GM18519 (cell line): Measurements from ENCODE around the gene RPTOR.
"Not testable (repeated sequence)": the region's sequence is repeated elsewhere in the genome, so short reads cannot be mapped to it uniquely, and the experiment has no call there.

Experiments used
- ATAC-seq: cut with Tn5 transposase; IDR thresholded peaks from one replicate; pipeline ENCODE4 v1.9.1; 2021; ENCODE audit warnings: mild to moderate bottlenecking, moderate library complexity; ENCODE audit not compliant: unreplicated experiment, low FRiP score

RPTOR gene, protein sequence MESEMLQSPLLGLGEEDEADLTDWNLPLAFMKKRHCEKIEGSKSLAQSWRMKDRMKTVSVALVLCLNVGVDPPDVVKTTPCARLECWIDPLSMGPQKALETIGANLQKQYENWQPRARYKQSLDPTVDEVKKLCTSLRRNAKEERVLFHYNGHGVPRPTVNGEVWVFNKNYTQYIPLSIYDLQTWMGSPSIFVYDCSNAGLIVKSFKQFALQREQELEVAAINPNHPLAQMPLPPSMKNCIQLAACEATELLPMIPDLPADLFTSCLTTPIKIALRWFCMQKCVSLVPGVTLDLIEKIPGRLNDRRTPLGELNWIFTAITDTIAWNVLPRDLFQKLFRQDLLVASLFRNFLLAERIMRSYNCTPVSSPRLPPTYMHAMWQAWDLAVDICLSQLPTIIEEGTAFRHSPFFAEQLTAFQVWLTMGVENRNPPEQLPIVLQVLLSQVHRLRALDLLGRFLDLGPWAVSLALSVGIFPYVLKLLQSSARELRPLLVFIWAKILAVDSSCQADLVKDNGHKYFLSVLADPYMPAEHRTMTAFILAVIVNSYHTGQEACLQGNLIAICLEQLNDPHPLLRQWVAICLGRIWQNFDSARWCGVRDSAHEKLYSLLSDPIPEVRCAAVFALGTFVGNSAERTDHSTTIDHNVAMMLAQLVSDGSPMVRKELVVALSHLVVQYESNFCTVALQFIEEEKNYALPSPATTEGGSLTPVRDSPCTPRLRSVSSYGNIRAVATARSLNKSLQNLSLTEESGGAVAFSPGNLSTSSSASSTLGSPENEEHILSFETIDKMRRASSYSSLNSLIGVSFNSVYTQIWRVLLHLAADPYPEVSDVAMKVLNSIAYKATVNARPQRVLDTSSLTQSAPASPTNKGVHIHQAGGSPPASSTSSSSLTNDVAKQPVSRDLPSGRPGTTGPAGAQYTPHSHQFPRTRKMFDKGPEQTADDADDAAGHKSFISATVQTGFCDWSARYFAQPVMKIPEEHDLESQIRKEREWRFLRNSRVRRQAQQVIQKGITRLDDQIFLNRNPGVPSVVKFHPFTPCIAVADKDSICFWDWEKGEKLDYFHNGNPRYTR (N-terminal part only)

DNA sequence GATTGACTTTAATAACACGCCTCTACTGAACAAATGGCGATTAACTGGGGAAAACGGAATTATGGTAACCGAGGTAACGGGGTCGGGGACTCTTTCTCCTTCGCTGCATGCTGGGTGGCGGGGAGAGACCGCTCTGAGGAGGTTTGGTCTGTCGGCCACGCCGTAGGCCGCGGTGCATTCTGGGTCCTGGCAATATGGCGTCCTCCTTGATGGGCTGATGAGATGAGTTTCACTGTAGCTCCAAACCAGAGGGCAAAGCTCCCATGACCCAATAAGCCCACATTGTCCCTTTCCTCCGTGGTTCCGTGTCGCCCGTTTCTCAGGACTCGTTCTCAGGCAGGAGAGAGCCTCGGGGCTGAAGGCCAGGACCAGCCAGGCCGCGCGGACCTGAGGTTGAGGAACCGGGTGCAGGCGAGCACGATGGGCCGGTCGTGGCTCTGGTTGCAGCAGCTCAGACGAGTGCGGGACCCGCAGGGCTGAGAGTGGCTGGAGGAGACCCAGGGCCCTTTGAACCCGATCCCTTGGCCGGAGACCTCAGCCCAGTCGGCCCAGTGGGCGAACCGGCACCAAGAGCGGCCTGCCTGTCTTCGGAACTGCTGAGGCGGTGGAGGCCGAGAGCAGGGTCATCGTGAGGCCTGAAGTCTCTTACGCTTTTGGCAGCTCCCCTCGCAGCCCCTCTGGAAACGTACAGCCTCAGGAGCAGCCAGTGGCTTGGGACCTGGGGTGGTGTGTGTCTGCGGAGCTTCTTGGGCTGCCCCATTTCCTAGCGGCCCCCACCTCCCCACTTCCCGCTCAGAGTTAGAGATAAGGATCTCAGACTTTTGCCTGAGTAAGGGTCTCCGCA, at the start of gene RPTOR:
Gene RPTOR (plus strand): TSS at position 184 of the 844 bp plus-strand sequence. CDS start 792 bp downstream, outside the sequence.
- ATAC-seq, result no peak

DNA sequence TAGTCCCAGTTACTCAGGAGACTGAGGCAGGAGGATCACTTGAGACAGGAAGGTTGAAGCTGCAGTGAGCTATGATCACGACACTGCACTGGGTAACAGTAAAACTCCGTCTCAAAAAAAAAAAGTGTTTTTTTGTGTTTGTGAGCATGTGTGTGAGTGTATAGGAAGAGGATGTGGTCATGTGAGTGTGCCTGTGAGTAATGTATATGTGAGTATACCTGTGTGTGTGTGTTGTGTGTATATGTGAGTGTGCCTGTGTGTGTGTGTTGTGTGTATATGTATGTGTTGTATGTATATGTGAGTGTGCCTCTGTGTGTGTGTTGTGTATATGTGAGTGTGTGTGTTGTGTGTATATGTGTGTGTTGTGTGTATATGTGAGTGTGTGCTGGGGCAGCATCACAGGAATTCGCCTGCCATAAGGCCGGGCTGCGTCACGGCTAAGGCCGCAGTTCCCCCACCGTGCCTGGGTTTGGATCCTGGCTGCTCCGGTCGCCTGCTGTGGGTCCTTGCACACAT, 46.9 kb upstream of the RPTOR start:
- ATAC-seq, result no peak

DNA sequence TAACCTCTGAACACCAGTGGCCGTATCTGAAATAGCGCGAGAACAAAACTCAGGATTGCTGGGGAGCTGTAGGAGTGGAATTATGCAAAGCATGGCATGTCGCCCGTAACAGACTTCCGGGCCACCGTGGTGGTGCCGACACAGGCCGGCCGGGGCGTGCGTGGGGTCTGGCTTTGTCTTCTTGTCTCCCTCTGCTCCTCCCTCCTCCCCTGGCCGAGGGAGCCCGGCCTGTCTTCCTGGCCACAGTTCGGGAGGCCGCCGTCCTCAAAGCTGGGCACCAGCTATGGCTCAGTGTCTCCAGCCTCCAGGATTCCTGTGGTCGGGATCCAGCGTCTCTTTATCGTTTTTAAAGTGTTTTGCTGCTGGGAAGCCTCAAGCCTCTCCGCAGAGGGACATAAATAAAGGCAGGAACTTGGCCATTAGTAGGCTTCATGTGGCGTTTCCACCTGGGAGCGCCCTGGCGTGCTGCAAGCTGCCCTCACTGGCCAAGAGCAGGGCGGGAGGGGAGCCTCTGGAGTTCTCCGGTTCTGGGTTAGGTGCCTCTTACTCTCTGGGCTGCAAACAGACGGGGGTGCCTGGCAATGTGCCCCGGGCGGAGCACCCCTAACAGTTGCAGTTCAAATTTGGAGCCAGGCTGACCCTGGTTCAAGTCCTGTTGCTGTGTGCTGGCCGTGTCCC, 46.3 kb upstream of the RPTOR start:
- no peak for ATAC-seq

DNA sequence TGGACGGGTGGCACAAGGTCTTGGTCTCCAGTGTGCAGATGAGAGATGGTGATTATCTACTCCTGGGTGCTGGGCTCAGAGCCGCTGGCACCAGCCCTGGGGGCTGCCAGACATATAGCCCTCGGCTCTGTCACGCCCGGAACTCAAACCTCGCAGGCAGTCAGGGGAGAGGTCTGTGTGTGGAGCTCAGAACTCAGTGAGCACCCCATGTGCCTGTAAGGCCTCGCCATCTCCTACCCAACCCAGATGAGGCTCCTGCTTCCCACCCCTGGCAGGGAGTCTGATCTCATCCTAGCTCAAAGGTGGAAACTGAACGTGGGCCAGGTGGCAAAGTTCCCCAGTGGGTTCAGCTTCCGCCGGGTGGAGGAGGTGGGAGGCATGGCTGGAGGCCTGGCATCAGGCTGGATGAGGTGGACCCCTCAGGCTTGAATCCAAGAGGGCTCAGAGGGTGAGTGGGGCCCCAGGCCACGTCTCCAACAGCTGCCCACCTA, 45.7 kb upstream of the RPTOR start:
- no peak for ATAC-seq

DNA sequence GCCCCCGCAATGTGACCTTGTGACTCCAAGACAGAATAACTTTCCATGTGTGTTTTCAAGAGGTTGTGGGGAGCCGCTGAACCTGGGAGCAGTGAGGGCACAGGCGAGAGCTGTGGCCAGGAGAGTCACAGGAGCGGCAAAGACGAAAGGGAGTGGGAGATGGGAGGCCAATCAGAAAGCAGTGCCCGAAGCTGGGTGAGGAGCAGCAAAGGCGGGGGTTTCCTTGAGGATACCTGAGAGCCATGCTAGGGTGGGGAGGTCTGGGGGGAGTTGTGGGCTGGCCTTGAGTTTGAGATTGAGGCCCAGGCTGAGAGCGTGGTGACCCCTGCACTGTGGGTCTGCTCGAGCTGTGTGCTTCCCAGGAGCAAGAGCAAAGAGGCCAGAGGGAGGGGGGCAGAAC, 45.1 kb upstream of the RPTOR start:
- no peak for ATAC-seq

DNA sequence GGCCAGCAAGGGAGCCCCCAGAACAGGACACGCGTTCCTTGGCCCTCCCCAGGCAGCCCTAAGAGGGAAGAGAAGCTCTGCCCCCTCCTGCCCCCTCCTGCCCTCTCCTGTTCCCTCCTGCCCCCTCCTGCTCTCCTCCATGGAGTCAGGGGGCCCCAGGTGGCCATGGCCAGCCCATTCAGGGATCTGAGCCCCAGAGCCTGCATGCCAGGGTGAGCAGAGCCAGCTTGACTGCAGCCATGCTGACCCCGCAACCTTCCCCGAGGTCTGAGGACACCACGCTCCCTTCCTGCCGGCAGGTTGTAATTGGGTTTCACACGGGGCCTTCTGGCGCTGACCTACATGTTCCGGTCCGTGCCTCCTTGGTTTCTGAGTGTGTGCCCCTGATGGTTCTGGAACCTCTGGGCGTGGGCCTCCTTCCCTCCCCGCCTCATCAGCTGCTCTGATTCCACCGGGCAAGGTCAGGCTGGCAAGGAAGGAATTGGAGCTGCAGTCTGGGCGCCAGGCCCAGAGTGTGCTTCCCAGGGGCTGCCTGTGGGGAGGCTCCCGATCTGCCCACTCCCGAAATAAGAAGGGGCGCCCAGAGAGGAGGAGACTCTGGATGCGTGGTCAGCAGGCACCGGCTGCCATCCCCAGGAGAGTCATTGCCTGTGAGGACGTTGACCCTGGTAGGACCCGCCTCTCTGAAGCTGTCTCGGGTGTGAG, 44.5 kb upstream of the RPTOR start:
- ATAC-seq, result no peak

DNA sequence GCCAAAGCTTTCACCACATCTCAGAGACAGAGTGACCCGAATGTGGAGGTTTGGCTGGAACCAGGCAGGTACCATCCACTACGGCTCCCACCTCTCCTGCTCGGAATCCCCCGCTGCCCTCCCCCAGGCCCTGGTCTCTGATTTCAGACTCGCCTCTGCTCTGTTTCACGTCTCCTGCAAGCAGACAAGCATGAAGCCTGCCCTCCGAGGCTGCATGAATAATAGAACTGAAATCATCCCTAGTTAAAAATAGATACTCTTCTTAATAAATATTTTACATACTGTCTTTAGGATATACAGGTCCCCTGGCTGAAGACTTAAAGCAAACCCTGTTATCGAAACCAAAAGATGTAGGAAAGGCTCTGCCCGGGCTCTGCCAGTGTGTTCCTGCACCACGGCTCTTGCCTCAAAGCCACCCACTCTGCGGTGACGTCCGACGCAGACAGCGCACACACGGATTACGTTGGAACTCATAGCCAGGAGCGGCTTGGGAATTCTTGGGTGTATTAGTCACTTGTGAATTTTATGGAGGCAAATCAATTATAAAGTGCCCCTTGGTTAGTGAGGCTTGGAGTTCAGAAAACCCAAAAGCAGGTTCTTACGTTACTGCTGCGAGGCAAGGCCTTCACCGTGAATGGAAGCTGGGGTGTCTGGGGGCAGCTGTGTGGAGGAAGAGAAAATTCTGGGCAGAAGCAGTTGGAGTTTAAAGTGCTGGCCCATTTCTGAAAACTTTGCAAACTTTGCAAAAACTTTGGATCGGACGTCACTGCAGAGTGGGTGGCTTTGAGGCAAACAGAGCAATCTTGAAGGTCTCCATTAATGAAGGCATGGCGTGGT, 42.7 kb upstream of the RPTOR start:
- ATAC-seq, result no peak

DNA sequence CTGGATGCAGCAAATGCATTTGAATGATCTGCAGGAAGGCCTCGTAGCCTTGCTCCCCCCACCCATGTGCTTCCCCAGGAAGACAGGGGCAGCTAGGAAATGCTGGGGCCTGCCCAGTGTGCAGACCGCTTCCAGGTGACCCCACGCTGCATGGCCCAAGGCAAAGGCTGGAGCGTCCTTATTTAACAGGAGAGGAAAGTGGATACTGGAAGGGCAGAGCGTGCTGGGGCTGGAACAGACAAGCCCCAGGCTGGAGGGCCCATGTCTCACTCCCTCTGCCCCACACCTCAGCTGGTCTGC, 42.1 kb upstream of the RPTOR start:
- ATAC-seq, result no peak

DNA sequence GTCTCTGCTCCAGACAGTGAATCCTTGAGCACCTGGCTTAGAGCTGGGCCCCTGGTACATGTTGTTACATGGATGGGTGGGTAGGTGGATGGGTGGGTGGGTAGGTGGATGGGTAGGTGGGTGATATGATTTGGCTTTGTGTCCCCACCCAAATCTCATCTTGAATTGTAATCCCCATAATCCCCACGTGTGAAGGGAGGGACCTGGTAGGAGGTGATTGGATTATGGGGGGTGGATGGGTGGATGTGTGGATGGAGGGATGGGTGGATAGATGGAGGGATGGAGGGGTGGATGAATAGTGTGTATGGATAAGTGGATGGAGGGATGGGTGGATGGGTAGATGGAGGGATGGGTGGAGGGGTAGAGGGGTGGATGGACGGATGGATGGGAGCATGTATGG, 41.6 kb upstream of the RPTOR start:
- no peak for ATAC-seq

DNA sequence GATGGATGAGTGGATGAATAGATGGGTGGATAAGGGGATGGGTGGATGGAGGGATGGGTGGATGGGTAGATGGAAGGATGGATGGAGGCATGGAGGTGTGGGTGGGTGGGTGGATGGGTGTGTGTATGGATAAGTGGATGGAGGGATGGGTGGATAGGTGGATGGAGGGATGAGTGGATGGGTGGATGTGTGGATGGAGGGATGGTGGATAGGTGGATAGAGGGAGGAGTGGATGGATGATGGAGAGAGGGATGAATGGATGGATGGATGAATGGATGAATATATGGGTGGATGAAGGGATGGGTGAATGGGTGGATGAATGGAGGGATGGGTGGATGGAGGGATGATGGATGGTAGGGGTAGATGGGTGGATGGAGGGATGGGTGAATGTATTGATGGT, 40.7 kb upstream of the RPTOR start:
- ATAC-seq, result no peak

DNA sequence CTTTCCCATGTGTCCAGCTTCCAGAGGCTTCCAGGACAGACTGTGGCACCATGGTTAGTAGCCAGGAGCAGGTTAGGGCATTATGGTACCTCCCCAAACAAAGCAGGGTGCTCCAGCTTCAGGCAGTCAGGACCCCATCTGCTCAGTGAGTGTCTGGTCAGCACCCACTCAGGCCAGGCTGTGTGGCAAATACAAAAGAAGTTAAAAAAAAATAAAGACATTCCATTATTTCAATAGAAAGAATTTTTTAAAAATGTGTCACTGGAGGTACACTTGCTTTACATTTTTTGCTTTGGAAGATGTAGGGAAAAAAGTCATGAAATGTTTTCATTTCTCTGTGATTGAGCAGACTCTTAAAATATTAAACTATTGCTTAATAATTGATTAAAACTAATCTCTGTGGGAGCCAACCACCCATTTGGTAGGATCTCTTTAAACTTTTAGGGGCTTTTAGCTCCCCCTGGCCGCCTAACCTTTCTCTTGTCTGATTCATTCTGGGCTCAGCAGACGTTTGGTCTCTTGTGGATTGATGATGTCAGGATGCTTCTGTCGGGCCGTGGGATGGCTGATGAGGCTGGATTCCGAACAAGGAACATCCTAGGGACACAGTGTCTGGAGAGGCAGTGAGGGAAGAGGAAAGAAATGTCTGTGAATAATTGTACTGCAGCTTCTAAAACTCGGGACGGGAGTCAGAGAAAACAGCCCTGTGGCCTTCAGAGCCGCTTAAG, 39.8 kb upstream of the RPTOR start:
- ATAC-seq, result no peak

DNA sequence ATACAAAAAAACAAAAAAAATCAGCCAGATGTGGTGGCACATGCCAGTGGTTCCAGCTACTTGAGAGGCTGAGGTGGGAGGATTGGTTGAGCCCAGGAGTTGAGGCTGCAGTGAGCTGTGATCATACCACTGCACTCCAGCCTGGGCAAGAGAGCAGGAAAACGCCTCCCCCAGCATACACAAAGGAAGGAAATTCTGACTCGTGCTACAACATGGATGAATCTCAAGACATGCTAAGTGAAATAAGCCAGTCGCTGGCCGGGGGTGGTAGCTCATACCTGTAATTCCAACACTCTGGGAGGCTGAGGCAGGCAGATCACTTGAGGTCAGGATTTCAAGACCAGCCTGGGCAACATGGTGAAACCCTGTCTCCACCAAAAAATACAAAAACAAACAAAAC, 37.5 kb upstream of the RPTOR start:
- ATAC-seq, result not testable (repeated sequence)

DNA sequence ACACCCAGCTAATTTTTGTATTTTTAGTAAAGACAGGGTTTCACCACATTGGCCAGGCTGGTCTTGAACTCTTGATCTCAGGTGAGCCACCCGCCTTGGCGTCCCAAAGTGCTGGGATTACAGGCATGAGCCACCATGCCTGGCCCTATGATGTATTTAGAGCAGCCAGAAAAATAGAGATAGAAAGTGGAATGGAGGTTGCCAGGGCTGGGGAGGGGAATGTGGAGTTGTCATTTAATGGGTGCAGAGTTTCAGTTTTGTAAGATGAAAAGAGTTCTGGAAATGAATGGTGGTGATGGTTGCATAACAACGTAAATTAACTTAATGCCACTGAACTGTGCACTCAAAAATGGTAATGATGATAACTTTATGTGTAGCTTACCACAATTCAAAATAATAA, 36.7 kb upstream of the RPTOR start:
- no peak for ATAC-seq

DNA sequence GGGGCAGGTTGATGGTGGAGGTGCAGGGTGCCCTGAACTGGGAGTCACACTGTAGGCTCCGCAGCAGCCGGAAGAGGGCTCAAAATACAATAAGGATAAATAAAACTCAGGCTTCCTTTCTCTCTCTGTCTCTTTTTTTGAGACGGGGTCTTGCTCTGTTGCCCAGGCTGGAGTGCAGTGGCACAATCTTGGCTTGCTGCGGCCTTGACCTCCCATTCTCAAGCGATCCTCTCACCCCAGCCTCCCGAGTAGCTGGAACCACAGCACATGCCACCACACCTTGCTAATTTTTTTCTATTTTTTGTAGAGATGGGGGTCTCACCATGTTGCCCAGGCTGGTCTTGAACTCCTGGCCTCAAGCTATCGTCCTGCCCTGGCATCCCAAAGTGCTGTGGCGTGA, 35.3 kb upstream of the RPTOR start:
- no peak for ATAC-seq

DNA sequence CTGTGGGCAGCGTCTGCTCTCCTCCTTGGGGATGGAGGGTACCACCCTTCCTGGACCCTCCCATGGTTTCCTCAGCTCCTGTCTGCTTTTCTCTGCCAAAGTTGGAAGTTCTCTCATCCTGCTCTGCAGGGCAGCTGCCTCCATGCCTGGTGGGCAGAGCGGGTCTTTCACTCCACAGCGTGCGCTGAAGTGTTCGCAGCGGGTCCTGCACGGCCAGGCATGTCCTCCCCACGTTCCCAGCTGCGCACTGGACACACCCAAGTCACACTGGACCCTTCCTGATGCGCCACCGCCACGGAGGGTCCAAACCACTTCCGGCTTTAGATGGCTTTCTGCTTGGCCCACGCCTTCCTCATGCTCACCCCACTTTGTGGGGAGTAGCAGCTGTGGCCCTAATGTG, 34.5 kb upstream of the RPTOR start:
- no peak for ATAC-seq

DNA sequence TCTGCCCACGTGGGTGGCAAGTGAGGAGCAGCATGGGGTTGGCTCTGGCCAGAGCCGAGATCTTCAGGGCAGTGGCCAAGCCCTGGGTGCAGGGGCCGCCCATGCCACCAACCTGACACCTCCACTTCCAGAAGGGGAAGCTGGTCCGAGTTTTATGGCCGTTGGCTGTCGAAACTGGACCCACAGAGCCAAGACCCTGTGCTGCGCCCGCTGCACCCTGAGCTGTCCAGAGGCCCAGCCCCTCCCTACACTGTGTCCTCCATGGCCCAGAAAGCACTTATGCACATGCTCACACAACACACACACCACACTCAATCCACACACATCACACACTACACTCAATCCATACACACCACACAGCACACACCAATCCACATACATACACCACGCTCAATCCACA, 33.9 kb upstream of the RPTOR start:
- ATAC-seq, result no peak
